Activated naive CD8-positive, alpha-beta T cell treated with anti-CD3 and anti-CD28 coated beads, Interleukin-2, amount 50 U/mL, for 24 hours (primary cell): Measurements from ENCODE around the gene SHANK1.
A peak's percentile ranks its signal among the peaks of the same experiment; 100 is the strongest.

ENCODE experiments used
- ATAC-seq: fragments of 150-1000 bp; cut with Tn5 transposase; one replicate; pipeline ENCODE4 v1.10.0; 2021
- DNase-seq: peaks from one replicate; pipeline ENCODE4 v3.0.0; 2021
- H3K27ac Mint-ChIP-seq: one replicate; pipeline ENCODE4 v1.8.0; 2021; ENCODE audit warnings: mild to moderate bottlenecking, mixed read lengths
- H3K27me3 Mint-ChIP-seq: one replicate; pipeline ENCODE4 v1.8.0; 2021; ENCODE audit warnings: mixed read lengths
- H3K36me3 Mint-ChIP-seq: one replicate; pipeline ENCODE4 v1.8.0; 2021; ENCODE audit warnings: low read depth, mixed read lengths
- H3K4me1 Mint-ChIP-seq: one replicate; pipeline ENCODE4 v1.8.0; 2021; ENCODE audit warnings: mixed read lengths
- H3K4me3 Mint-ChIP-seq: one replicate; pipeline ENCODE4 v1.8.0; 2021; ENCODE audit warnings: mild to moderate bottlenecking, moderate library complexity, mixed read lengths
- H3K9me3 Mint-ChIP-seq: one replicate; pipeline ENCODE4 v1.8.0; 2021; ENCODE audit warnings: mixed read lengths

The SHANK1 gene

GRCh38 chr19:50722201-50723013, 2.8 kb upstream of the SHANK1 start:
- Mint-ChIP-seq H3K27me3 (peaks cover 42% of the 10 kb centered on the region), H3K36me3 (peaks cover 7% of the 10 kb centered on the region), H3K27ac (no peak overlapping the region), H3K9me3 (no peaks in the 10 kb centered on the region), H3K4me3 (no peak overlapping the region), H3K4me1 (peaks cover 27% of the 10 kb centered on the region)
- ATAC-seq (no peak), DNase-seq (no peak)

- Mint-ChIP-seq H3K36me3 (peaks cover 2% of the 10 kb centered on the region), H3K27me3 (peaks cover 46% of the 10 kb centered on the region), H3K27ac (no peak overlapping the region), H3K4me1 (peaks cover 24% of the 10 kb centered on the region), H3K4me3 (no peak overlapping the region), H3K9me3 (no peaks in the 10 kb centered on the region)
- ATAC-seq = no peak
- no peak for DNase-seq
These were observed 2.0 kb upstream of the SHANK1 start for GRCh38 chr19:50721441-50722137.

- ATAC-seq (no peak), DNase-seq (no peak)
- peaks cover 19% of the 10 kb centered on the region for H3K4me1 Mint-ChIP-seq
- peaks cover 47% of the 10 kb centered on the region for H3K27me3 Mint-ChIP-seq
- H3K4me3 Mint-ChIP-seq = no peak overlapping the region
- no peak overlapping the region for H3K27ac Mint-ChIP-seq
- H3K9me3 Mint-ChIP-seq = no peaks in the 10 kb centered on the region
- H3K36me3 Mint-ChIP-seq = no peaks in the 10 kb centered on the region
These were observed 1.3 kb upstream of the SHANK1 start for GRCh38 chr19:50720921-50721381.

- Mint-ChIP-seq H3K4me3 (peak overlapping the region; percentile 24), H3K36me3 (no peaks in the 10 kb centered on the region), H3K27me3 (peaks cover 50% of the 10 kb centered on the region), H3K4me1 (peaks cover 14% of the 10 kb centered on the region), H3K9me3 (no peaks in the 10 kb centered on the region), H3K27ac (no peak overlapping the region)
- DNase-seq (no peak), ATAC-seq (no peak)
These were observed 749 bp upstream of the SHANK1 start for GRCh38 chr19:50720181-50720920.

GRCh38 chr19:50719119-50719435, 525 bp downstream of the SHANK1 start:
- Mint-ChIP-seq H3K4me1 (peaks cover 16% of the 10 kb centered on the region), H3K36me3 (no peaks in the 10 kb centered on the region), H3K9me3 (no peaks in the 10 kb centered on the region), H3K27ac (no peak overlapping the region), H3K27me3 (peaks cover 49% of the 10 kb centered on the region), H3K4me3 (no peak overlapping the region)
- DNase-seq = no peak
- ATAC-seq = no peak

- DNase-seq = peak; percentile 27
- no peaks in the 10 kb centered on the region for H3K36me3 Mint-ChIP-seq
- peaks cover 18% of the 10 kb centered on the region for H3K4me1 Mint-ChIP-seq
- no peaks in the 10 kb centered on the region for H3K9me3 Mint-ChIP-seq
- H3K4me3 Mint-ChIP-seq = no peak overlapping the region
- H3K27ac Mint-ChIP-seq = no peak overlapping the region
- peaks cover 44% of the 10 kb centered on the region for H3K27me3 Mint-ChIP-seq
- no peak for ATAC-seq
These were observed 1.1 kb downstream of the SHANK1 start for GRCh38 chr19:50718255-50719118.

- H3K9me3 Mint-ChIP-seq = no peaks in the 10 kb centered on the region
- no peak overlapping the region for H3K27ac Mint-ChIP-seq
- no peak overlapping the region for H3K4me3 Mint-ChIP-seq
- H3K4me1 Mint-ChIP-seq = peaks cover 22% of the 10 kb centered on the region
- peaks cover 39% of the 10 kb centered on the region for H3K27me3 Mint-ChIP-seq
- H3K36me3 Mint-ChIP-seq = no peaks in the 10 kb centered on the region
- ATAC-seq = no peak
- no peak for DNase-seq
These were observed 1.7 kb downstream of the SHANK1 start for GRCh38 chr19:50717891-50718254.

GRCh38 chr19:50717026-50717723, 2.4 kb downstream of the SHANK1 start:
- H3K4me3 Mint-ChIP-seq = no peak overlapping the region
- H3K27ac Mint-ChIP-seq = no peak overlapping the region
- ATAC-seq (no peak), DNase-seq (no peak)
- H3K4me1 Mint-ChIP-seq = peaks cover 29% of the 10 kb centered on the region
- H3K9me3 Mint-ChIP-seq = no peaks in the 10 kb centered on the region
- H3K36me3 Mint-ChIP-seq = no peaks in the 10 kb centered on the region
- peaks cover 38% of the 10 kb centered on the region for H3K27me3 Mint-ChIP-seq

- DNase-seq (no peak), ATAC-seq (no peak)
- peaks cover 29% of the 10 kb centered on the region for H3K4me1 Mint-ChIP-seq
- H3K36me3 Mint-ChIP-seq = no peaks in the 10 kb centered on the region
- no peaks in the 10 kb centered on the region for H3K9me3 Mint-ChIP-seq
- H3K27me3 Mint-ChIP-seq = peaks cover 31% of the 10 kb centered on the region
- no peak overlapping the region for H3K27ac Mint-ChIP-seq
- no peak overlapping the region for H3K4me3 Mint-ChIP-seq
These were observed 3.2 kb downstream of the SHANK1 start for GRCh38 chr19:50716178-50717025.

- no peaks in the 10 kb centered on the region for H3K36me3 Mint-ChIP-seq
- peak overlapping the region; percentile 17 for H3K4me3 Mint-ChIP-seq
- ATAC-seq (no peak), DNase-seq (peak; percentile 42)
- peaks cover 20% of the 10 kb centered on the region for H3K27me3 Mint-ChIP-seq
- H3K9me3 Mint-ChIP-seq = no peaks in the 10 kb centered on the region
- H3K27ac Mint-ChIP-seq = no peak overlapping the region
- H3K4me1 Mint-ChIP-seq = peaks cover 24% of the 10 kb centered on the region
These were observed 5.9 kb downstream of the SHANK1 start for GRCh38 chr19:50713556-50714236.

GRCh38 chr19:50712833-50713232, 6.8 kb downstream of the SHANK1 start:
- Mint-ChIP-seq H3K27me3 (peaks cover 20% of the 10 kb centered on the region), H3K27ac (no peak overlapping the region), H3K9me3 (no peaks in the 10 kb centered on the region)

GRCh38 chr19:50711805-50712204, 7.8 kb downstream of the SHANK1 start:
- no peak for ATAC-seq
- peaks cover 12% of the 10 kb centered on the region for H3K27me3 Mint-ChIP-seq
- H3K36me3 Mint-ChIP-seq = no peaks in the 10 kb centered on the region

More at GRCh38 chr19:50712833-50713232, 6.8 kb downstream of the SHANK1 start:
- no peaks in the 10 kb centered on the region for H3K36me3 Mint-ChIP-seq
- ATAC-seq (no peak), DNase-seq (no peak)
- H3K4me1 Mint-ChIP-seq = peaks cover 24% of the 10 kb centered on the region
- H3K4me3 Mint-ChIP-seq = peak overlapping the region; percentile 11

More at GRCh38 chr19:50711805-50712204, 7.8 kb downstream of the SHANK1 start:
- no peaks in the 10 kb centered on the region for H3K9me3 Mint-ChIP-seq
- peaks cover 20% of the 10 kb centered on the region for H3K4me1 Mint-ChIP-seq
- no peak overlapping the region for H3K27ac Mint-ChIP-seq
- no peak overlapping the region for H3K4me3 Mint-ChIP-seq
- DNase-seq = no peak
